K562 (cell line): ENCODE measurements around the gene BLOC1S3. TPM values are rescaled to one million over a fixed set of nuclear protein-coding genes. Genes with fewer than 3 reads are reported as not detected.

Source experiments
- ATAC-seq: fragments of 200-7000 bp; cut with Tn5 transposase; 3 replicates; pipeline ENCODE4 v1.9.1; 2020; ENCODE audit warnings: moderate library complexity
- BruUV-seq: library from RNA; stranded (reverse); fragments of 400-500 nt; replicated peaks from 2 replicates; lab custom pipeline; 2021; lab: Mats Ljungman, UMichigan
- CTCF ChIA-PET: fragments of 300-600 bp; formaldehyde crosslinking; extraction: SDS; loops from one replicate; lab custom pipeline; 2021; ENCODE audit warnings: low intra/inter-chr PET ratio; lab: Yijun Ruan, JAX
- POLR2A ChIA-PET: fragments of 300-600, 350-650 bp; sonication (Branson Sonifier 250); formaldehyde crosslinking; extraction: SDS; loops from one replicate; lab custom pipeline; 2021; ENCODE audit warnings: antibody characterized with exemption, inconsistent platforms; lab: Yijun Ruan, JAX
- DNase-seq, 4 experiments: peaks; one replicate each; pipeline versions ENCODE4 v3.0.0 to v3.0.0-alpha.2; 2011 to 2018; ENCODE audit warnings: low spot score in 3 of 4, mixed read lengths in 3 of 4; ENCODE audit errors: extremely low read depth in 1 of 4
- FAIRE-seq: peaks from 2 replicates; lab custom pipeline; 2011; peaks lifted over from hg19 to GRCh38; lab: Jason Lieb, UNC
- H2AFZ ChIP-seq: 2 replicates; pipeline ENCODE4 v1.6.0; 2011; ENCODE audit warnings: low read depth, low read length, control low read depth, inconsistent platforms
- H3K27ac ChIP-seq: fragments of 200-600 bp; 3 replicates; pipeline ENCODE4 v1.8.0; 2011; ENCODE audit warnings: low read depth, mild to moderate bottlenecking, control low read depth, inconsistent platforms, low read length, moderate library complexity, mixed read lengths; ENCODE audit errors: extremely low read depth
- H3K27me3 ChIP-seq, 2 experiments: fragments of 300-600 bp in 1 of 2; 2 replicates in 1 of 2; 3 replicates in 1 of 2; pipeline versions ENCODE4 v1.6.0 to v1.8.0; 2011; ENCODE audit warnings: inconsistent platforms in 2 of 2, low read length in 2 of 2, mild to moderate bottlenecking in 1 of 2, mixed read lengths in 1 of 2, moderate library complexity in 1 of 2; ENCODE audit not compliant: control insufficient read depth in 2 of 2, insufficient read depth in 2 of 2
- H3K36me3 ChIP-seq: fragments of 300-600 bp; 3 replicates; pipeline ENCODE4 v1.8.0; 2011; ENCODE audit warnings: mild to moderate bottlenecking, low read length, inconsistent platforms; ENCODE audit not compliant: control insufficient read depth, insufficient read depth
- H3K4me1 ChIP-seq, 2 experiments: fragments of 200-600 bp in 1 of 2; replicated peaks in 1 of 2; 2 replicates in 1 of 2; 3 replicates in 1 of 2; pipeline versions ENCODE4 v1.5.1 to v1.8.0; 2011; ENCODE audit warnings: inconsistent platforms in 2 of 2, low read length in 2 of 2, mild to moderate bottlenecking in 1 of 2, mixed read lengths in 1 of 2, moderate library complexity in 1 of 2; ENCODE audit not compliant: control insufficient read depth in 2 of 2, insufficient read depth in 2 of 2
- H3K4me2 ChIP-seq: 2 replicates; pipeline ENCODE4 v1.6.1; 2011; ENCODE audit warnings: low read length, control low read depth, inconsistent platforms, mixed read lengths; ENCODE audit not compliant: insufficient read depth
- H3K4me3 ChIP-seq: fragments of 200-600 bp; sonication (generic), shearing (Covaris generic); 2 replicates; pipeline ENCODE4 v1.5.1; 2016; ENCODE audit warnings: control low read depth, inconsistent platforms
- H3K79me2 ChIP-seq: fragments of 200-600 bp; 3 replicates; pipeline ENCODE4 v1.8.0; 2011; ENCODE audit warnings: low read length, inconsistent platforms; ENCODE audit not compliant: control insufficient read depth, insufficient read depth
- H3K9ac ChIP-seq, 2 experiments: 2 replicates each; pipeline versions ENCODE4 v1.6.0 to v1.6.1; 2011; ENCODE audit warnings: low read depth in 2 of 2, low read length in 2 of 2, control low read depth in 1 of 2, inconsistent platforms in 1 of 2, mild to moderate bottlenecking in 1 of 2, mixed read lengths in 1 of 2; ENCODE audit not compliant: insufficient read depth in 1 of 2
- H3K9me1 ChIP-seq: one replicate; pipeline ENCODE4 v1.6.0; 2011; ENCODE audit warnings: inconsistent platforms, mild to moderate bottlenecking, low read length, moderate library complexity; ENCODE audit not compliant: control insufficient read depth, insufficient read depth
- H3K9me3 ChIP-seq: replicated peaks from 2 replicates; pipeline ENCODE4 v1.5.1; 2011; ENCODE audit warnings: low read depth, low read length, inconsistent platforms; ENCODE audit not compliant: control insufficient read depth, insufficient read depth
- H4K20me1 ChIP-seq: replicated peaks from 2 replicates; pipeline ENCODE4 v1.6.1; 2011; ENCODE audit warnings: low read length, inconsistent platforms, mixed read lengths; ENCODE audit not compliant: control insufficient read depth, insufficient read depth
- DDX20 ChIP-seq: fragments of 450-650 bp; IDR thresholded peaks from 2 replicates; pipeline ENCODE4 v1.6.1; 2016; ENCODE audit warnings: missing genetic modification characterization, low read depth, mild to moderate bottlenecking, missing compliant biosample characterization, moderate library complexity
- GATAD2B ChIP-seq: fragments of 450-650 bp; IDR thresholded peaks from 2 replicates; pipeline ENCODE4 v1.6.1; 2017; ENCODE audit warnings: mild to moderate bottlenecking, borderline replicate concordance
- MTA3 ChIP-seq: fragments of 450-650 bp; formaldehyde crosslinking; IDR thresholded peaks from 2 replicates; pipeline ENCODE4 v1.6.1; 2017; ENCODE audit warnings: mild to moderate bottlenecking, borderline replicate concordance
- POLR2G ChIP-seq: fragments of 200-400 bp; formaldehyde crosslinking; IDR thresholded peaks from 2 replicates; pipeline ENCODE4 v1.6.1; 2017; ENCODE audit warnings: low read depth, mild to moderate bottlenecking, antibody characterized with exemption, low read length, moderate library complexity
- RAD21 ChIP-seq, 2 experiments: fragments of 250-450 bp in 1 of 2; fragments of 450-650 bp in 1 of 2; sonication (Bioruptor Pico) in 1 of 2; formaldehyde crosslinking in 1 of 2; IDR thresholded peaks in 1 of 2; conservative IDR thresholded peaks in 1 of 2; 2 replicates each; pipeline versions ENCODE4 v1.4.0 to v1.8.0; 2020 to 2022; ENCODE audit warnings: mild to moderate bottlenecking in 2 of 2, moderate library complexity in 1 of 2
- RB1 ChIP-seq: fragments of 450-650 bp; IDR thresholded peaks from 2 replicates; pipeline ENCODE4 v1.6.1; 2017; ENCODE audit warnings: low read depth, mild to moderate bottlenecking
- REST ChIP-seq, 2 experiments: fragments of 450-650 bp; formaldehyde crosslinking in 1 of 2; IDR thresholded peaks; 2 replicates each; pipeline versions ENCODE4 v1.4.0 to v1.6.1; 2014 to 2020; ENCODE audit warnings: mild to moderate bottlenecking in 2 of 2, borderline replicate concordance in 1 of 2, low read depth in 1 of 2
- ZBTB7A ChIP-seq: IDR thresholded peaks from 2 replicates; pipeline ENCODE4 v1.6.1; 2011; ENCODE audit warnings: low read depth, mild to moderate bottlenecking, low read length, moderate library complexity, borderline replicate concordance; ENCODE audit not compliant: control insufficient read depth
- ZNF277 ChIP-seq: fragments of 250-450 bp; sonication (Bioruptor Pico); IDR thresholded peaks from 2 replicates; pipeline ENCODE4 v1.8.0; 2022; ENCODE audit warnings: inconsistent platforms, mild to moderate bottlenecking, moderate library complexity, borderline replicate concordance
- WGBS: fragments of 100-300 bp; shearing (Covaris generic); methylation state at CpG from one replicate; pipeline ENCODE4 v1.1.6; 2016; ENCODE audit warnings: low coverage, mixed read lengths; ENCODE audit not compliant: insufficient coverage; ENCODE audit errors: missing lambda C conversion rate; 5-methylcytosine and 5-hydroxymethylcytosine counted together
- in situ Hi-C: fragments of 300-500 bp; cut with MboI; formaldehyde crosslinking; loops from 4 replicates; pipeline ENCODE4 v1.15.0; 2018; ENCODE audit warnings: inconsistent platforms, mixed read lengths
- intact Hi-C: fragments of 100-400 bp; cut with micrococcal nuclease; formaldehyde crosslinking; loops from 2 replicates; pipeline ENCODE4 v1.14.2; 2022
- polyA plus RNA-seq, 8 experiments: library from polyadenylated mRNA; depleted of rRNA in 4 of 8; stranded (reverse) in 5 of 8; unstranded in 3 of 8; fragments of >200 nt; fragmentation: Nextera tagmentation in 2 of 8; fragmentation: Illumina TruSeq in 1 of 8; extraction: Ambion mirVana in 2 of 8; extraction: Trizol in 1 of 8; gene quantifications; 2 replicates each; pipeline versions ENCODE4 v1.2.1 to v1.2.3, GENCODE V29; 2011 to 2014; ENCODE audit warnings: inconsistent platforms in 1 of 8, missing spikeins in 1 of 8
- total RNA-seq, 7 experiments: library from RNA; depleted of rRNA in 6 of 7; stranded (reverse); fragments of >200 nt in 6 of 7; fragmentation: Illumina TruSeq in 2 of 7; extraction: Trizol in 2 of 7; gene quantifications; 2 replicates each; pipeline versions ENCODE4 v1.2.1 to v1.2.3, GENCODE V29; 2011 to 2021; ENCODE audit warnings: low replicate concordance in 1 of 7

BLOC1S3 gene
- total and polyA plus RNA-seq, 9 of the 15 experiments (the other 6 are each of a cell fraction or from before 2014, with no cell fraction given), result 3.9 to 20.2 (median 10.4) TPM

- BruUV-seq, result no TSS peak
- peak; percentile 22; the same call in 1 of the 2 replicates for TF ChIP-seq MTA3
- TF ChIP-seq GATAD2B, result no peak
- peak; percentile 55 for TF ChIP-seq POLR2G
- TF ChIP-seq RB1, result peak; percentile 17; the same call in 1 of the 2 replicates
- peak; percentile 41 to 80 for TF ChIP-seq RAD21 (CRISPR knock-in tag; conservative IDR thresholded peaks at IDR 0.05 in 1 of 2, IDR thresholded peaks at IDR 0.05 in 1 of 2)
- TF ChIP-seq ZBTB7A, result peak; percentile 55; the same call in 1 of the 2 replicates
- TF ChIP-seq DDX20 (tag), result no peak
- TF ChIP-seq ZNF277 (CRISPR knock-in tag), result no peak
- TF ChIP-seq REST (IDR thresholded peaks at IDR 0.05; ENCODE audit: borderline replicate concordance), result peak; percentile 74
- no peak for TF ChIP-seq REST (CRISPR knock-in tag; IDR thresholded peaks at IDR 0.05; ENCODE audit: low read depth)
Measured at GRCh38 chr19:45161738-45162607, 16.6 kb upstream of the BLOC1S3 start.

More at GRCh38 chr19:45161738-45162607, 16.6 kb upstream of the BLOC1S3 start:
- Histone ChIP-seq H3K9me3 (no peaks in the 10 kb centered on the region), H2AFZ (no peak overlapping the region), H4K20me1 (peaks cover 18% of the 10 kb centered on the region; the same call in 1 of the 2 replicates), H3K4me3 (no peak overlapping the region), H3K4me2 (no peak overlapping the region), H3K27ac (no peak overlapping the region), H3K79me2 (no peaks in the 10 kb centered on the region), H3K9me1 (no peaks in the 10 kb centered on the region), H3K4me1 (peaks cover 3 to 70% of the 10 kb centered on the region in 2 experiments; a peak in 3 of 5 replicates), H3K36me3 (no peaks in the 10 kb centered on the region), H3K27me3 (peaks cover 6 to 26% of the 10 kb centered on the region in 2 experiments; a peak in 4 of 5 replicates), H3K9ac (no peak overlapping the region)
- CTCF ChIA-PET, result interaction anchor here (1.3 kb wide), 1 partner anchor 86 kb away, joined by 4 read pairs; no protein-coding TSS in a partner anchor
- 26% methylated on average over 30 of the region's 32 CpGs for WGBS
- POLR2A ChIA-PET, result interaction anchor here (0.7 kb wide), 1 partner anchor 11 kb away, joined by 3 read pairs; no protein-coding TSS in a partner anchor
- in situ Hi-C loops (no loop called here), intact Hi-C loops (loop anchor here (1.0 kb wide), 1 partner anchor 25 kb away; no protein-coding TSS in a partner anchor)
- FAIRE-seq, result peak; percentile 55
- peak; percentile 87 for ATAC-seq
- DNase-seq, result peak; percentile 49 to 66 (median 60)
